Tibial nerve (tissue), 3 donors: ENCODE measurements around the gene NWD2.

Source experiments
- POLR2A ChIP-seq, 2 donors: fragments of 450-650 bp; IDR thresholded peaks; one replicate each; pipeline ENCODE4 v1.6.1; 2017; ENCODE audit warnings: antibody characterized with exemption in 2 of 2, mild to moderate bottlenecking in 2 of 2, moderate library complexity in 2 of 2
- TF ChIP-seq, protein P1 (sequence below), 5 experiments: fragments of 200-600 bp in 3 of 5; fragments of 450-650 bp in 2 of 5; sonication (generic) in 3 of 5; IDR thresholded peaks; one replicate each; pipeline ENCODE4 v1.5.1; 2016 to 2019; ENCODE audit warnings: antibody characterized with exemption in 5 of 5, mild to moderate bottlenecking in 3 of 5, moderate library complexity in 2 of 5

DNA sequence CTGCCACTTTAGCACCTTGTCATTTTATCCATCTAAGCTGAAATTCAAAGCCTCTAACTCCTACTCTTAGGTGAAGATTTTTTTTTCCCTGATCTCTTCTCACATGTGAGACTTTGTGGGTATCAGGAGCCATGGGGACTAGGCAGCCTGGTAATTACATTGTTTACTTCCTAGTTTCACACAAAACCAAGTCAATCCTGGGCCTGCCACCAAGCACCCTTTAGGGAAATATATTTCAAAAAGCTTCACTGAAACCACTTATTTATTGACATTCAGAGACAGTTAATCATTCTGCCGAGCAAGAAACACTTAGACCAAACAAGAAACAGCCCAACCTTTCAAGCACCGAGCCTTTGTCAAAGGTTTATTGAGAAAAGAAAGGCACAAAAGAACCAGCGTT is 241.6 kb downstream of the NWD2 start:
- TF ChIP-seq, protein P1, sequence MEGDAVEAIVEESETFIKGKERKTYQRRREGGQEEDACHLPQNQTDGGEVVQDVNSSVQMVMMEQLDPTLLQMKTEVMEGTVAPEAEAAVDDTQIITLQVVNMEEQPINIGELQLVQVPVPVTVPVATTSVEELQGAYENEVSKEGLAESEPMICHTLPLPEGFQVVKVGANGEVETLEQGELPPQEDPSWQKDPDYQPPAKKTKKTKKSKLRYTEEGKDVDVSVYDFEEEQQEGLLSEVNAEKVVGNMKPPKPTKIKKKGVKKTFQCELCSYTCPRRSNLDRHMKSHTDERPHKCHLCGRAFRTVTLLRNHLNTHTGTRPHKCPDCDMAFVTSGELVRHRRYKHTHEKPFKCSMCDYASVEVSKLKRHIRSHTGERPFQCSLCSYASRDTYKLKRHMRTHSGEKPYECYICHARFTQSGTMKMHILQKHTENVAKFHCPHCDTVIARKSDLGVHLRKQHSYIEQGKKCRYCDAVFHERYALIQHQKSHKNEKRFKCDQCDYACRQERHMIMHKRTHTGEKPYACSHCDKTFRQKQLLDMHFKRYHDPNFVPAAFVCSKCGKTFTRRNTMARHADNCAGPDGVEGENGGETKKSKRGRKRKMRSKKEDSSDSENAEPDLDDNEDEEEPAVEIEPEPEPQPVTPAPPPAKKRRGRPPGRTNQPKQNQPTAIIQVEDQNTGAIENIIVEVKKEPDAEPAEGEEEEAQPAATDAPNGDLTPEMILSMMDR (IDR thresholded peaks at IDR 0.05), result no peak
- TF ChIP-seq POLR2A (IDR thresholded peaks at IDR 0.05), result no peak
